ENCODE measurements around the gene FOLR2.
"Not testable (repeated sequence)": the region's sequence is repeated elsewhere in the genome, so short reads cannot be mapped to it uniquely, and the experiment has no call there.

The FOLR2 gene

DNA sequence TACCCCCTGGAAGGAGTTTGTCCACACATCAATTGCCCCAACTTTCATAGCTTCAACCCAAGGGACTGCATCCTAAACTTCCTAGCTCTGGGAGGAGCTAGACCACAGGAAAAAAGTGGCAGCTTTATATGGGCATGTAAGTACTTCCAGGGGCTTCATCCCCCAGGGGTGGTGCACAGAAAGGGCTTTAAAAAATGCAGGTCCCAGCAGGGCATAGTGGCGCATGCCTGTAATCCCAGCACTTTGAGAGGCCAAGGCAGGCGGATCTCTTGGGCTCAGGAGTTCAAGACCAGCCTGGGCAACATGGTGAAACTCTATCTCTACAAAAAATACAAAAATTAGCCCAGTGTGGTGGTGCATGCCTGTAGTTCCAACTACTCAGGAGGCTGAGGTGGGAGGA lies 9.8 kb upstream of the FOLR2 start:
- DNase-seq (ENCODE audit: low spot score); FAIRE-seq: not testable (repeated sequence)

DNA sequence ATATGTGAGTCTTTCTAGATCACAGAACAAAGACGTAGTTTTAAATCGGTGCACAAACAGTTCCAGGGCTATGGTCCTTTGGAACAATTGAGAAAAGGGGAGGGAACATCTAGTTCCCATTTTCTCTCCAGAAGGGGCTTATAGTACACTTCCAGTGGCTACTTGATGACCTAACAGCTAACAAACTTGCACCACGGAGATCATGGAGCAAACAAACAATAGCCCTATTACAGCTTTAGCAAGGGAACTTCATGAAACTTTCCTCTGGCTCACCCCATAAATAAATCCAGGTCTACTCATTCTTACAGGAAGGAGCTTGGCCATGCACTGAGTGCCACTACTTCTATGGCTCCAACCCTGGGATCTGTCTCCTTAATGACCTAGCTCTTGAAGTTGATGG lies 8.3 kb upstream of the FOLR2 start:
- no peak for FAIRE-seq

DNA sequence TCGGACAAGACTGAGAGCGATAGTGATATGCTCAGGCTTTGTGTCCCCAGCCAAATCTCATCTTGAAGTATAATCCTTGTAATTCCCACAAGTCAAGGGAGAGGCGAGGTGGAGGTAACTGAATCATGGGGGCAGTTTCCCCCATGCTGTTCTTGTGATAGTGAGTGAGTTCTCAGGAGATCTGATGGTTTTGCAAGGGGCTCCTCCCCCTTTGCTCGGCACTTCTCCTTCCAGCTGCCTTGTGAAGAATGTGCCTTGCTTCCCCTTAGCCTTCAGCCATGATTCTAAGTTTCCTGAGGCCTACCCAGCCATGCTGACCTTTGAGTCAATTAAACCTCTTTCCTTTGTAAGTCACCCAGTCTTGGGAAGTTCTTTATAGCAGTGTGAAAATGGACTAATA lies 7.5 kb upstream of the FOLR2 start:
- FAIRE-seq (no peak), DNase-seq (ENCODE audit: low spot score) (no peak)

More for the DNA sequence above, 8.3 kb upstream of the FOLR2 start:
- DNase-seq (ENCODE audit: low spot score) = no peak

DNA sequence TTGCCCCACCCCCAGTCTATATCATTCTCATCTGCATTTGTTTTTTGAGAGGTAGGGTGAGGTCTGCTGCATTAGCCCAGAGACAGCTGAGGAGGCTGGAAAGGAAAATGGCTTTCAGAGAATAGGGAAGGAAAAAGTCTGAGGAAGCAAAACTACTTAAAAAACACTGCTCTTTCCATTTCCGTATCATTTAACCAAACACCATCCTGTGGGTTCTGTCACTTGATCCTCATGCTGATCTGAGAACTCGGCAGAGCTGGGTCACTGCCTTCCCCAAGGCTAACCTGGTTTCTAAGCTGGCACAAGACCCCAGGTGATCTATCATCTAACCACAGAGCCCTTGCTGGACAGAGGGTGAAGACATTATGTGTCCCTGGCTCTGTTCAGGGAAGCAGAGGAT lies 1.2 kb downstream of the FOLR2 start:
- no peak for DNase-seq (ENCODE audit: low spot score)
- FAIRE-seq = no peak

DNA sequence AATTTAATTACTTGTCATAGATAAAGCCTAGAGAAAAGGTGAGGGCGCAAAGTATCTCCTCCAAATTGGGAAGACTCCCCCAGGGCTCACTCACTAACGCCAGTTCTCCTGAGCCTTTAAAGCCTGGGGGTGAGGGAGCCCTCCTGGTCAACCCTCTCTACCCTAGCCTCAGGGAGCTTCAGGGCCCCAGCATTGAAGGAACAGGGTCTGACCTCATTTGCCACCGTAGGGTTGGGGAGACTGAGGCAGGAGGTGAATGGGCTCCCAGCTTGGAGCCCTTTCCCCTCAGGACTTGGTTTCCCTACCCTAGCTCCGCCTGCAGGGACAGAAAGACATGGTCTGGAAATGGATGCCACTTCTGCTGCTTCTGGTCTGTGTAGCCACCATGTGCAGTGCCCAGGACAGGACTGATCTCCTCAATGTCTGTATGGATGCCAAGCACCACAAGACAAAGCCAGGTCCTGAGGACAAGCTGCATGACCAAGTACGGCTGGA lies 1.7 kb downstream of the FOLR2 start:
- FAIRE-seq (no peak), DNase-seq (ENCODE audit: low spot score) (no peak)

DNA sequence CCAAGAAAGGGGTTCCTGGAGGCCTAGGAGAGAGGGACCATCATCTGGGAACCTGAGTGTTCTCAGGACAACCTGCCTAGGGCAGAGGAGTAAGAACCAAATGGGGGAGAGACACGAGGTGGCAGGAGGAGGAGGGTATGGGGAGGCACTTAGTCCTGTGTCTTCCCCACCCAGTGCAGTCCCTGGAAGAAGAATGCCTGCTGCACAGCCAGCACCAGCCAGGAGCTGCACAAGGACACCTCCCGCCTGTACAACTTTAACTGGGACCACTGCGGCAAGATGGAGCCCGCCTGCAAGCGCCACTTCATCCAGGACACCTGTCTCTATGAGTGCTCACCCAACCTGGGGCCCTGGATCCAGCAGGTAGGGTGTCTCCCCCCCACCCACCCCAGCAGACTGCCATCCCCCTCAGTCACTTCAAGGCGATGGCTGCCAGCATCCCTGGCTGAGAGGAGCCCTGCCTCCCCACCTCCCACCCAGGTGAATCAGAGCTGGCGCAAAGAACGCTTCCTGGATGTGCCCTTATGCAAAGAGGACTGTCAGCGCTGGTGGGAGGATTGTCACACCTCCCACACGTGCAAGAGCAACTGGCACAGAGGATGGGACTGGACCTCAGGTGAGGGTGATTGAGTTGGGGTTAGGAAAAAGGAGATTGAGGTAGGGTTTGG lies 4.2 kb downstream of the FOLR2 start:
- FAIRE-seq = no peak
- no peak for DNase-seq (ENCODE audit: low spot score)

DNA sequence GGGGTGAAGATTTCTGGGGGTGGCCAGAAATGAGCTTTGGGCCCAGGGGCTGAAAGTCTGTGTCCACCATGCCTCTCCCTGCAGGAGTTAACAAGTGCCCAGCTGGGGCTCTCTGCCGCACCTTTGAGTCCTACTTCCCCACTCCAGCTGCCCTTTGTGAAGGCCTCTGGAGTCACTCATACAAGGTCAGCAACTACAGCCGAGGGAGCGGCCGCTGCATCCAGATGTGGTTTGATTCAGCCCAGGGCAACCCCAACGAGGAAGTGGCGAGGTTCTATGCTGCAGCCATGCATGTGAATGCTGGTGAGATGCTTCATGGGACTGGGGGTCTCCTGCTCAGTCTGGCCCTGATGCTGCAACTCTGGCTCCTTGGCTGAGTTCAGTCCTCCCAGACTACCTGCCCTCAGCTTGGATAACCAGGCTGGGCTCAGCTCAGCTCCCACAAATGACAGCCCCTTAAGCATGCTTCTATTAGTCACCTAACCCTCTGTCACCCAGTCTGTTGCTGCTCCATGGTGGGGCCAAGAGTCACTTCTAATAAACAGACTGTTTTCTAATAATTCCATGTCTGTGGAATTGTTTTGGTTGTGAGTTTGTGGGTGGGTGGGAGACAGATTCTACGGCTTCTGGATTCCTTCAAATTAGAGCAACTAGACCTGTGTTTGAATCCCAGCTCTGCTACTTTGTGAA lies 4.9 kb downstream of the FOLR2 start:
- no peak for FAIRE-seq
- no peak for DNase-seq (ENCODE audit: low spot score)

DNA sequence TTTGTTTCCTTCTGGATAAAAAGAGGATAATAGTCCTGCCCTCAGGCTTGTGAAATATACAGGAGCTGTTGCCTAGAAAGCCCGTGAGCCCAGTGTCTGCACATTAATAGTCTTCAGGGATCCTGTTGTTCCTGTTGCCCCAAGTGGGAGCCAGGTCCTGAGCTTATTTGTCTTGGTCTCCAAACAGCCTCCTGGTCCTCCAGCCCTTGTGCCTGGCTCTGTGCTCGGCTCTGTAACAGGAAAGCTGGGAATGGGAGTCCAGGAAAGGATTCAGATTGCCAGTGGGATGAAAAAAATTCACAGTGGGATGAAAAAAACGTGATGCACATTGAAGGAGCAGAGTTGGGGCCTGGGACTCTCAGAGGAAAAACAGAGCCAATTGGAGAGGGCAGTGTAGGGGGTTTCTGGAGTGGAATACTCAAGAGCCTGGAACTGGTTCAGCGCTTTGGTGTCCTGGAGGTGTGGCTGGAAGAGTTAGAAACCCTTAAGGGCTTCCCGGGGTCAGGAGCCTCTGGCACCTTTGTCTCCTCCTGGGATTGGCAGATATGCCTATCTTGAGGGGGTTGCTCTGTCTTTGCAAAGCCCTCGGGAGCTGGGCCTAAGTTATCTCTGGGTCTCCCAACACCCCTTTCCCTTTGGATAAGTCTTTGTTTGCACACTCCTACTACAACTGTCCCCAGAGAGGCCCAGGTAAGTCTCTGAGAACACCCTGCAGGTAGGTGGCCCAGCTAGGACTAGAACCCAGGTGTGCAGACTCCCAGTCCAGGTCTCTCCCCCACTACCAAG lies 5.7 kb downstream of the FOLR2 start:
- DNase-seq (ENCODE audit: low spot score) (no peak), FAIRE-seq (no peak)

DNA sequence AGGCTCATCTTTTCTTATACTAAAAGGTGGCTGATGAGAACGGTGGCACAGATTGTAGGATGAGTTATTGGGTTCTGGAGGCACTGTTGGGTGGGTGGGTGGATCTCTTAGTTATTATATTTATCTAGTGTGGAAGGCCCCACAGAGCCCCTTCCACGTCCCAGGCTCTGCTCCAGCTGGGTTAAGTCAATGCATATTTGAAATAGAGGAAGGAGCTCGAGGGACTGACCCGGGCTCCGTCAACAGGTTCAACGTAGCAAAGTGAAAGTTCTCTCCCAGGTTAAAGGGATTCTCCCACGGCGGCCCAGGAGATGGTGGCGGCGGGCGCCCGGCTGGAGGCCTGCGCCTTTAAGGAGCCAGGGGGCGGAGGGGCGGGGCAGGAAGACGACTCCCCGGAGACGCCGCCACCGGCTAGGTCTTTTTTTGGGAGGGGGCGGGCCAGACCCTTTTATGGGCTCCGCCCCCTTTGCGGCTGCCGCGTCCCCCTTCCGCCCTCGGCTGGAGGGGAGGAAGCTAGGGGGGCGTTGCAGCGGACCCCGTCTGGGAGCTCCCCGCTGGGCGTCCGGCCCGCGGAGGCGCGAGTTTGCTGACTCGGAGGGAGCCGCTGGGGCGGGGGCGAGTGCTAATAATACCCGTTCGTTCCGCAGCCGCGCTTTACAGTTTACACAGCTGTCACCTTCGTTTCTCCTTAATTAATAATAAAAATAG lies 6.5 kb downstream of the FOLR2 start:
- peak; percentile 30 for FAIRE-seq
- DNase-seq (ENCODE audit: low spot score) = peak; percentile 73

DNA sequence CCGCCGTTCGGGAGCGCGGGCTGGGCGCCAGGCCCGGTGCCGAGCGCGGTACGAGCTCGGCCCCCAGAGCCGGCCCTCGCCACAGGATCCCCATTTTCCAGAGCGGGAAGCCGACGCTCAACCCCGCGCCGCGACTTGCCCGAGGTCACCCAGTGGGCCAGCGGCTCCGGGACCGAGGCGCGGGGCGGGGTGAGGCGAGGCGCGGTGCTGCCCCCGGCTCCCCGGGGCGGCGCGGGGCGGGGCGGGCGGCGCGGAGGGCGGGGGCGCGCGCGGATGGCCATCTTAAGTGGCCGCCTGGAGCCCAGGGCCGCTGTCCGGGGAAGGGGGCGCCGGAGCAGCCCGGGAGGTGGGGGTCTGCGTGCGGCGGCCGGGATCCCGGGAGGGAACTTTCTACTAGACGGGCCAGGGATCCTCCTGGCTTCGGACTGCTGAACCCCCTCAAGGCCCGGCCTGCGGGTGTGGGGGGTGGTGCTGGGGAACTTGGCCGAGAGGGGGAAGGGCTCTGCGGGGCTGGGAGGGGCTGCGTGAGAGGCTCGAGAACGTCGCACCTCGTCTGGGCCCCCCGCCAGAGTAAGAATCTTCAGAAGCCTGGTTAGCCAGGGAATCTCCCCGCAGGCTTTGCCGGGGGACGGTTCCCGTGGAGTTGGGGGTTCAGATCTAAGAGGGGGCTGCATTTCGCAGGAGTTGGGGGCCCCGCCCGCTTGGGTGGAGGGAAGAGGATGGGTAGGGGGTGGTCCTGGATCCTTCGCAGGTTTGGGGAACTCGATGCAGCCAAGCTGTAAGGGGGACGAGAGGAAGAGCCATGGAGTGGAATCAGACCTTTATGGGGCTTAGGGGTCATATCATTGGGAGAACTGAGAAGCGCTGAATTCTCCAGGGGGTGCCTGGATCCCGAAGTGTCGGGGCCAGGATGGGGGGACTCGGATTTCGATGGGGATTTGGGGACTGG lies 7.3 kb downstream of the FOLR2 start:
- DNase-seq (ENCODE audit: low spot score) (no peak), FAIRE-seq (no peak)

DNA sequence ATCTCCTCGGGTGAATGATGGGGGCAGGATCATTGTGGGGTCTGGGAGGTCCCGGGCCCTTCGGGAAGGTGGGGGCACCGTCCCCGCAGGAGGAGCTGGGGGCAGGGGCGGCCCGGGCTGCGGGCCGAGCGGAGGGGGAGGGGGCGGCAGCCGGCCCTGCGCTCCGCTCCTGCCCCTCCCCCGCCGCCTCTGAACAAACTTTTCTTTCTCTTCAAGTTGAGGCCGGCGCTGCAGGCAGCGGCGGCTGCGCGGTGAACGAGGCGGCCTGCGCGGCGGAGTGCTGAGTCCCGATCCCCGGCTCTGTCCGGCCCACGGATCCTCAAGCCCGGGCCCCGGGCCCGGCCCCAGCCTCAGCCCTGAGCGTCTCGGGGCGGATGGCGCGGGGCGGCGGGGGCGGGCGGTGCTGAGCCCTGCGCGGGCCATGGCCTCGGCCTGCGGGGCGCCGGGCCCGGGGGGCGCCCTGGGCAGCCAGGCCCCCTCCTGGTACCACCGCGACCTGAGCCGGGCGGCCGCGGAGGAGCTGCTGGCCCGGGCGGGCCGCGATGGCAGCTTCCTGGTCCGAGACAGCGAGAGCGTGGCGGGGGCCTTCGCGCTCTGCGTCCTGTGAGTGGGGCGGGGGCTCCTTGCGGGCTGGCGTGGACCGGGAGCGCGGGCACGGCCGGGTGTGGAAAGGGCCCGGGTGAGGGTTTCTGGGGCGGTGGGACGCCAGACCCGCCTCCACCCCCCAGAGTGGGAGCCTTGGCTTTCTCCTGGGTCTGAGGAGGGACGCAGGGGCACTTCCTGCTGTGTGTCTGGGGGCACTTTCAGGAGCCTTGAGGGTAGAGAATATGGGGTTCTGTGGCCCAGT lies 8.2 kb downstream of the FOLR2 start, which contains the start of gene INPPL1:
Gene INPPL1 (plus strand): TSS at position 204 of the 847 bp plus-strand sequence. CDS start 218 bp downstream, at position 422.
- DNase-seq (ENCODE audit: low spot score) = peak; percentile 6
- no peak for FAIRE-seq

DNA sequence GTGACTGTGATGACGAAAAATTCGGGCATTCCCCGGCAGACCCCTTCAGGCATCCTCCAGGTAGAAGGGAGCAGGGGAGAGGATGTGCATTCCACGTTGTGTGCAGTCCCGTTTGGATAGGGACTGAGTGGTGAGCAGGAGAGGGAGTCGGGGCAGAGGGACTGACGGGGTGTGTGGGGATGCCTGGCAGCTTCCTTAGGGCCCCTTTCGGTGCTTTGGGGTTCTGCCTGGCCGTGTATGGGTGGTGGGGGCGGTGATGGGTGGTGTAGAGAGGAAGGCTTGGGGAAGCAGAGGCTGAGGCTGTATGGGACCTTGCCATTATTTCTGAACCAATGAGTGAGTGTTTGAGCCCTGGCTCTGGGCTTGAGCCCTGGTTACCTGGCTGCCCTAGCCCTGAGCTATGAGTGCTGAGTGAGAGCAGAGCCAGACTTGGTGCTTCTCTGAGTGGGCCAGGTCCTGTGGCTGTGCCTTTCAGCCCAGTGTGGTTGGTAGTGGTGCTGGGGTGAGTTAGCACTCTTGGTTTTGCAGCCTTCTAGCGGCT lies 8.9 kb downstream of the FOLR2 start:
- no peak for FAIRE-seq

DNA sequence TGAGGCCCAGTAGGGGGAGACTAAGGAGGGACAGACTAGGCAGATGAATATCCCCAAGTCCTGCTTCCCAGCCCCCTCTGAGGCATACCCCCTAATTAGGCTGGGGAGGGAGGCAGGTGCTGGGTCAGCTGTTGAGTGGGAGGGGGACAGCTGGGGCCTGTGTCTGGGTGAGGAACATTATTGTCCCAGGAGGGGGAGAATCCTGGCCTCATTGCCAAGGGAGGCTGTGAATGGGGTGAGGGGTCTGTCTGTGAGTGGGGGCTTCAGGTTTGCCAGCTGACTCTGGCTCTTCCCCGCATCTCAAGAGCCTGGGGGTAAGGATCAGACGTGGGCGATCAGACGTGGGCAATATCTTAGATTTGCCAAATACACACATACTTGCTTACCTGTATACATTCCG lies 10.1 kb downstream of the FOLR2 start:
- FAIRE-seq (no peak), DNase-seq (ENCODE audit: low spot score) (no peak)

More for the DNA sequence above, 8.9 kb downstream of the FOLR2 start:
- DNase-seq (ENCODE audit: low spot score) = no peak

DNA sequence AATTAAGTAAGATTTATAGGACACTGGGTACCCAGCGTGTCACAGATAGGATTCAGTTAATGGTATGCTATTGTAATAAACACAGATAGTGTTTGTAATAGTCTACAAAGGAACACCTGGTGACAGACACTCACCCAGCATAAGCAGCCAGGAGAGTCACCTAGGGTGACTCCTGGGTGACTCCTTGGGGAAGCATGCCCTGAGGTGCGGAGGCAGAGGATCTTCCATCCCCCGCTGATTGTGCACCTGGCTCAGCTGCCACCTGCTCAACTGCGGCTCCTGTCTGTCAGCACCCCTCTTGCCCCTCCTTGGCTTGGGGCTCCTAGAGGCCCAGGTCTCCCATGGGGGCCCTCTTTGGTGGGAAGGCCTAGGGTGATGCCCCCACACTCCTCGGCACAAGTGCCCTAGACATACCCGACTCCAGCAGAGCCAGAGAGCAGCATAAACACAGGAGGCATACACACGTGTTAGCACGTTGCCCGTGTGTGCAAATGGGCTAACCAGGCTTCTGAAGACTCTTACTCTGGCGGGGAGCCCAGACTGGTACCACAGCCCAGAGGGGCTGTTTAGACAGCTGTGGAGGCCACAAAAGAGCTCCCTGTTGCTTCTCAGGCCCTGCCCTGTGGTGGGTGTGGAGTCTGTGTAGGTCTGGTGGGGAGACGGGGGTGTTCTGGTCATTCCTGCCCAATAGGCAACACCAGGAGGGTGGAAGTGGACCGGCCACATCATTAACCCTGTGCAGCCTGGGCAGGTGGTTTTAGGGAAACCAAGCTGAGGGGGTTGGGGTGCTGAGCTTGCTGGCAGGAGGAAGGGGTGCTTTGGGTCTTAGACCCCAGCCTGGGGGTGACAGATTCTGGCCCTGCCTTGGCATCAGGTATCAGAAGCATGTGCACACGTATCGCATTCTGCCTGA lies 11.0 kb downstream of the FOLR2 start:
- FAIRE-seq (no peak), DNase-seq (ENCODE audit: low spot score) (no peak)

DNA sequence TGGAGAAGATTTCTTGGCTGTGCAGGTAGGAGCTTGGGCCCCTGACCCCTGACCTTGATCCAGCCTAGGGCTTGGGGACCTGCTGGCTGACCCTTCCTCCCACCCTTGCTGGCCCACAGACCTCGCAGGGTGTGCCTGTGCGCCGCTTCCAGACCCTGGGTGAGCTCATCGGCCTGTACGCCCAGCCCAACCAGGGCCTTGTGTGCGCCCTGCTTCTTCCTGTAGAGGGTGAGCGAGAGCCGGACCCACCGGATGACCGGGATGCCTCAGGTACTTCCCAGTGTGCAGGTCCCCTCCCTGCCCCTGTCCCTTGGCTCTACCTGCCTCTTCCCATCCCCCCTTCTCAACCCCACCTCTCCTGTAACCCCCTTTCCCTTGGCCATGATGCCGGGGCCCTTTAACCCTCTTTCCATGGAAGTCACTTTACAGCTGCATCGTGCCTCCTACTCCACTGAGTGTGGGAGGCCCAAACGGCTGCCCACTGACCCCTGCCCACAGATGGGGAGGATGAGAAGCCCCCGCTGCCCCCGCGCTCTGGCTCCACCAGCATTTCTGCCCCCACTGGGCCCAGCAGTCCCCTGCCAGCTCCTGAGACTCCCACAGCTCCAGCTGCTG lies 11.7 kb downstream of the FOLR2 start:
- no peak for DNase-seq (ENCODE audit: low spot score)
- no peak for FAIRE-seq

DNA sequence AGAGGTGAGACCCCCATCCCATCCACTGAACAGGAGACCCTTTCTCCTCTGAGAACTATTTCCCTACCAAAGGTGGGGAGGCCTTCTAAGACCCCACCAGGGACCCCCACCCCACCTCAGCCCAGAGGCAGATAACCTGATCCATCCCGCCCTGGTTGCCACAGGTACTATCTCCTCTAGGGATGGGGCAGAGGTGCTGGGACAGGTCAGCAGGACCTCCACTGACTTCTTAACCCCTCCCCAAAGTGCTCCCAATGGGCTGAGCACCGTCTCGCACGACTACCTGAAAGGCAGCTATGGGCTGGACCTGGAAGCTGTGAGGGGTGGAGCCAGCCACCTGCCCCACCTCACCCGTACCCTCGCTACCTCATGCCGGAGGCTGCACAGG lies 12.2 kb downstream of the FOLR2 start:
- DNase-seq (ENCODE audit: low spot score) (no peak), FAIRE-seq (no peak)

DNA sequence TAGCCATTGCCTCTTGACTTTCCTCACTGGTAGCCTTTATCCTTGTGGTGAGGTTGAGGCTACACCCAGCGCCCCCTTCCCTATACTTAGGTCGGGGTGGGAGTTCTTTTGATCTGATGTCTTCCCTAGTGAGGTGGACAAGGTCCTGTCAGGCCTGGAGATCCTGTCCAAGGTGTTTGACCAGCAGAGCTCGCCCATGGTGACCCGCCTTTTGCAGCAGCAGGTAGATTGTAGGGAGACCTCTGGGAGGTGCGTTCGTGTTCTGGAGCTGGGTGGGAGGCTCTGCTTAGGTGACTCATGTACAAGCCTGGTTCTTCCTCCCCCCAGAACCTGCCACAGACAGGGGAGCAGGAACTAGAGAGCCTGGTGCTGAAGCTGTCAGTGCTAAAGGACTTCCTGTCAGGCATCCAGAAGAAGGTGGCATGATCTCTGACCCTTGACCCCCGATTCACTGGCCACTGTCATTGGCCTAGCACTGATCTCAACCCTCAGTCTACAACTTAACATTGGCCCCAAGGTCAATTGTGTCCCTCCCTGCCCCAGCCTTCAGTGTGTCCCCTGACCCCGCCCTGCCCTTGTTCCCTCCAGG lies 12.8 kb downstream of the FOLR2 start:
- DNase-seq (ENCODE audit: low spot score) (no peak), FAIRE-seq (no peak)

Data from RCC 7860 (cell line).